Activated CD4-positive, alpha-beta T cell treated with anti-CD3 and anti-CD28 coated beads, Interleukin-2, amount 50 U/mL, for 24 hours (primary cell): Measurements from ENCODE around the gene LRRC27.

Experiments used
- DNase-seq, 2 donors: peaks; one replicate each; pipeline ENCODE4 v3.0.0-alpha.2; 2020; ENCODE audit warnings: low read depth in 1 of 2, low spot score in 1 of 2

Gene LRRC27

DNA sequence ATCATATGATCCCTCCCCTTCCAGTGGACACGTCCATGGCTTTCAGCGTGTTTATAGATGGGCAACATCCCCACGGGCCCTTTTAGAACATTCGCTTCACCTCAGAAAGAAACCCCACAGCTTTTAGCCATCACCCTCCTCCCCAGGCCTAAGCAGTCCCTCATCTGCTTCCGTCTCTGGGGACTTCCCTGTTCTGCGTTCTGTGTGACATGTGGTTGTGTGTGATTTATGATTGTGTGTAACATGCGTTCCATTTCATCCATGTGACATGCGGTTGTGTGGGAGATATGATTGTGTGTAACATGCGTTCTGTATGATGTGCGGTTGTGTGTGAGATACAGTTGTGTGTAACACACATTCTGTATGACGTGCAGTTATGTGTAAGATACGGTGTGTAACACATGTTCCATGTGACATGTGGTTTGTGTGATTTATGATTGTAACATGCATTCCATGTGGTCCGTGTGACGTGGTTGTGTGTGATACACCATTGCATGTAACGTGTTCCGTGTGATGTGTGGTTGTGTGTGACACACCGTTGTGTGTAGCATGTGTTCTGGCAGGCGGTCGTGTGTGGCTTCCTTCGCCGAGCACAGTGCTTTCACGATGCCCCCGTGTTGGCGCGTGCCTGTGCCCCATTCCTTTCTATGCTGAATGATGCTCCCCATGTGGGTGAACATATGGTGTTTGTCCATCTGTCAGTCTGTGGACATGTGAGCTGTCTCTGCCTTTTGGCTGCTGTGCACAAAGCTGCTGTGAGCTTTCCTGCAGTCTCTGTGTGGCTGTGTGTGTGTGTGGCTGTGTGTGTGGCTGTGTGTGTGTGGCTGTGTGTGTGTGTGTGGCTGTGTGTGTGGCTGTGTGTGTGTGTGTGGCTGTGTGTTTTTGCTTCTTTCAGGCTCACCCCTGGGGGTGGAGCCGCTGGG lies 91.2 kb downstream of the LRRC27 start:
- DNase-seq, result no peak

DNA sequence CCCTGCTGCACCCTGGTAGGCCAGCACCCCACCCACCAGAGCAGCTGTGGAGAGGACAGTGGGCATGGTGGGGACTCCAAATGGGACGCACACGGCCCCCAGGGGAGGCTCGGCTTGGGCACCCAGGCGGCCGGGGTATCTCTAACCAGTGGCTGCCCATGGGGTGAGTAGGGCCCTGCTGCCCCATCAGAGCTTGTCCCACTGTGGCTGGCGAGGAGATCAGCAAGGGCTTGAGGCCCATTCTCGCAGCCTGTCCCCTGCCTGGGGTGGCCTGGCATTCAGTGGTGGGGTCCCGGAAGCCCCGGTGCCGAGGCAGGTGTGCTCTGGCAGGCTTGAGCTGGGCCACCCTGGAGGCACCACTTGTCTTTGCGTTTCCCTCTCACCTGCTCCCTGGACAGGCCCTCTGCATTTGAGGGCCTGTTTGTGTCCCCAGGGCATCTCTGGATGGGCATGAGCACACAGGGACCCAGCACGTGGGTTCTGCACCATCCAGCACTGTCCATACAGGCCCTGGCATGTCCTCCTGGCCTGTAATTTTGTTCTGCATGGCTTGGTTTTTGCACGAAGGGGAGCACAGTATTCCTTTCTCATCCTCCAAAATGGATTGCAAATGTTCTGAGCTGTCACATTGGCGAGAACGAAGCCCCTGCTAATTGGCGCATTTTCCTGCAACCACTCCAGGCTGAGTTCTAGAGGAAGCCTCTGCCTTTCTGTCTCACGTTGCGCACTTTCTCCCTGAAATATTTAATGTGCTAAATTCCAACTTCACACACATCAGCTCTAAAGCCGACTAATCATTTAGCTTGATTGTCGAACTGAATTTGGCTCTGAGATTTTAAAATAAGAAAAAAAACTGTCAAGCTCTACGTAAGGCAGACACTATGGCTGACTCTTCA lies 92.2 kb downstream of the LRRC27 start:
- DNase-seq, result no peak

DNA sequence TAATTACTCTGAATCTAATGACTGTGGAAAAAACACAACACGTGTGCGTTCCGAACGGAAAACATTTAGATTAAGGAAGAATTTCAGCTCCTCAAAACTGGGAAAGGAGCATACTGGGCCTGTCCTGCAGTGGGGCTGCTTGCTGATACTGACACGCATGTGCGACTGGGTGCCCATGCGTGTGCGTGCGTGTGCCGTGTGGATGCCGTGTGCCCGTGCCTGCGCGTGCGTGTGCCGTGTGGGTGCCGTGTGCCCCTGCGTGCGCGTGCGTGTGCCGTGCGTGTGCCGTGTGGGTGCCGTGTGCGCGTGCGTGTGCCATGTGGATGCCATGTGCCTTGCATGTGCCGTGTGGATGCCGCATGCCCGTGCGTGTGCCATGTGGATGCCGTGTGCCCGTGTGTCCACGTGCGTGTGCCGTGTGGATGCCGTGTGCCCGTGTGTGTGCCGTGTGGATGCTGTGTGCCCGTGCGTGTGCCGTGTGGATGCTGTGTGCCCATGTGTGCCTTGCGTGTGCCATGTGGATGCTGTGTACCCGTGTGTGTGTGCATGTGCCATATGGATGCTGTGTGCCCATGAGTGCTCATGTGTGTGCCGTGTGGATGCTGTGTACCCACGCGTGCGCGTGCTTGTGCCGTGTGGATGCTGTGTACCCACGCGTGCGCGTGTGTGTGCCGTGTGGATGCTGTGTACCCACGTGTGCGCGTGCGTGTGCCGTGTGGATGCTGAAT lies 93.2 kb downstream of the LRRC27 start:
- DNase-seq, result no peak

DNA sequence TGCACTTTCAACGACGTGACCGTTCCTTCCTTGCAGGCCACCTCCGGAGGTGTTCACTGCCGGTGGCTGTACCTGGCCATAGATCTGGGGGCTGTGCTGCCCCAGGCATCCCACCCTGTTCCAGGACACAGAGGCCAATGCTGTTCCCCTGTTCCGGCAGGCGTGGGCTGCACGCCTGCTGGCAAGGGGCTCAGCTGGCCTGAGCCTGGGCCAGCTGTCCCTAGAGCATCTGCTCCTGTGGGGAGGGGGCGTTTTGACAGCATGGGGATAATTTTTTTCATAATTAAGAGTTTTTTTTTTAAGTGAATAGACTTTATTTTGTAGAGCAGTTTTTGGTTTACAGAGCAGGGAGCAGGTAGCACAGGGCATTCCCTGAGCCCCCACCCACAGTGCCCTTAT lies 93.8 kb downstream of the LRRC27 start:
- no peak for DNase-seq

DNA sequence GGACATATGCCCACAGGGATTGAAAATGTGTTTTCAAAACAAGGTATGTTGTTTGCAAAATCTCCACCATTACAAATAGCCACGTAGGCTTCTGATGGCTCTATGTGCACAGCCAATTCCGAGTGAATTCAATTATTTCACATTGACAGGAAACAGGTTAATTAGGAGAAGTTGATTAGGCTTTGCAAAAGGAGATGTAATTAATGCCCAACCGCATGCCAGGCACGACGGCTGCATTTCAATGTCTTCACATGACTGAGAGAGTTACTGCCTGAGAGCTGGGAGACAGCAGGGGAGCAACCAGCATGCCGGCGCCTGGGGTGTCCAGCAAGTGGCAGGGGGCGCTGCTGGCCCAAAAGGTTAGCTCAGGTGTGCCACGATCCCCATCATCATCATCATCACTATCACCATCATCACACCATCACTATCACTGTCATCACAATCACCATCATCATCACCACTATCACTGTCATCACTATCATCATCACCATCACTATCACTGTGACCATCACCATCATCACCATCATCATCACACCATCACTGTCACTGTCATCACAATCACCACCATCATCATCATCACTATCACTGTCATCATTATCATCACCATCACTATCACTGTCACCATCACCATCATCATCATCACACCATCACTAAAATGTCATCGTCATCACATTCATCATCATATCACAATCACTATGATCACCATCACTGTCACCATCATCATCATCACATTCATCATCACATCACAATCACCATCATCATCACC lies 95.2 kb downstream of the LRRC27 start:
- DNase-seq, result no peak

DNA sequence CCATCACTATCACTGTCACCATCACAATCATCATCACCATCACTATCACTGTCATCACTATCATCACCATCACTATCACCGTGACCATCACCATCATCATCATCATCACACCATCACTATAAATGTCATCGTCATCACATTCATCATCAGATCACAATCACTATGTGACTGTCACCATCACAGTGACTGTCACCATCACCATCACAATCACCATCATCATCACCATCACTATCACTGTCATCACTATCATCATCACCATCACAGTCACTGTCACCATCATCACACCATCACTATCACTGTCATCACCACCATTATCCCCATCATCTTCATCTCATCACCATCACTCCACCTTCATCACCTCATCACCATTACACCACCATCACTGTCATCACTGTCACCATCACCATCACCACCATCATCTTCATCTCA lies 96.0 kb downstream of the LRRC27 start:
- DNase-seq, result no peak

DNA sequence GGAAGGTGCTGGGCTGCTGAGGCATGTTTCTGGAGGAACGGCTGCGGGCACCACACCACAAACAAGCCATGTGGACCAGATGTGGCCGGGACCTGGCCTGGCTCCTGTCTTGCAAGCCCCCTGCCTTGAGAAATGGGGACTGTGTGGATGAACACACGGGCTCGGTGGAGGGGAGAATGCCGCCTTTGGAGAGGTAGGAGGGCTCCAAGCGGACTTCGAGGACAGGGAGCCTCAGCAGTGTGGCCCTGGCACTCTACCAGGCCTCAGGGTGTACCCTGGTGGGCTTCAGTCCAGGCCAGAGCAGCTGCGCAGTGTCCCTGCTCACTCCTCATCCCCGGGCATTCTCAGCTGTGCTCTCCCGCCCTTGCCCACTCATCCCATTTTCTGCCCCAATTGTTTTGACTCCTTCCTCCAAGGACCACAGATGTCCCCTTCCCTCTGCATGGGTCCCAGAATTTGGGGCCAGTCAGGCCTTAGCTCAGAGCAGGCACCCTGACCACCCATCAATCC lies 96.5 kb downstream of the LRRC27 start:
- DNase-seq, result no peak
